OCI-M2 (cell line): ENCODE measurements around the gene LHPP.

Experiments used
- DNase-seq: peaks from one replicate; lab custom pipeline; 2025; ENCODE audit not compliant: unreplicated experiment; lab: John Stamatoyannopoulos, UW

Gene LHPP

GRCh38 chr10:124590216-124591122 lies 128.8 kb downstream of the LHPP start:
- no peak for DNase-seq

DNA sequence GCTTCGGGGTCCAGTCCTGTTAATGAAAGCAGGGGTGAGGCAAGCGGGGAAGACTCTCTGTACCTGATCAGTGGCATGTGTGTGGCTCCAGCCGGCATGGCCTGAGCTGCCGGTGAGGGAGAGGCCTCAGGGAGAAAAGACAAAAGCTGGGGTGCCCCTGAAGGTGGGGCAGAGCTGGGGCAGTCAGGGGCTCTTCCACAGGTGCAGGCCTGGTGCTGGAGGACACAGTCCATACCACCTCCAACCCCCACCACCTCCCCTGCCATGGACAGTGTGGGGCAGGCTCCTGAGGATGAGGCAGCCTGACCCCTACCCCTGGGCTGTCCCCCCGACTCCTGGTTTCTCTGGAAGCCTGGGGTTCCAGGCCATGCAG lies 129.5 kb downstream of the LHPP start:
- no peak for DNase-seq

DNA sequence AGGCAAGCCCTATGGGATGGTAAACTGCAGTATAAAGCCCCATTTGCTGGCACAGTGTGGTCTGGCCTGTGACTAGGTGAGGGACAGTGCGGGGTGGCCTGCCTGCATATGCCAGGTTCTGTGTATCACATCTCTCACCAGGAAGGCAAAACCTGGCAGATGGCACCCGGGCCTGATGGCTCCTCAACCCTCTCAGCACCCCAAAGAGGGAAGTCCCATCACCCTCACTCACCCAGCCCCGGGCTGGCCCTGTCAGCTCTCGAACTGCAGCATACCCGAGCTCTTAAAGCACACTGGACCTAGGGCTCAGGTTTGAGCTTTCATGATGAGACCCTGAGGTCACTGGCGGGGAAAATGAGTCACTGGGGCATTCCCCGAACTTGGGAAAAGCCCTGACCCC lies 130.5 kb downstream of the LHPP start:
- DNase-seq, result no peak

DNA sequence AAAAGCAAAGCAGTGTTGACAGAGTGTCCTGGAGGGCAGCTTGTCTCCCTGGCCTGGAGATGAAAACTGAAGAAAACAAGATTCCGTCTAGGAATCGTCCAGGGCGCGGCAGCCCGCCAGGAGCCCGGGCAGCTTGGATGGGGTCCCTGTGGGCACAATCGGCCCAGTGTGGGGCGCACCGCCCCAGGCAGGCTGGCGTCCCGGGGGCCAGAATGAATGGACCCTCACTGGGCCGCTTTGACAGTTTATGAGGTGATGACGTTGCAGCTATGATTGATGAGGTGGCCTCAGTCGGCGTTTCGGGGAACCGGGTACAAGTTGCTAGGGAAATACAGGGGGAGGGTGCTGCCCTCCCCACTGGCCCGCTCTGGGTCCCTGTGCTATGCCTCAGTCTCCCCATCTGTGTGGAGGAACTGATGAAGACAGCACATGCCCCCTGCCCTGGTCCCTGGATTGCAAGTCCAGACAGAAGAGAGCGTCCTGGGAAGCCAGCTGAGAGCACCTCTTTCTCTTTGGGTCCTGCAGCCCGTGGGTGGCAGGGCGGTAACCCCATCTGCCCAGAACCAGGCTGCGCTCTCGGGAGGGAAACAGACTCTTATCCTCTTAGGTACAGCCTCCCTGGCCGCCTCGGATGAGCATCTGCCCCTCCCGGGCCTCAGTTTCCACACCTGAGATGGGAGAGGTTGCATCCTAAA lies 131.3 kb downstream of the LHPP start:
- DNase-seq, result no peak

DNA sequence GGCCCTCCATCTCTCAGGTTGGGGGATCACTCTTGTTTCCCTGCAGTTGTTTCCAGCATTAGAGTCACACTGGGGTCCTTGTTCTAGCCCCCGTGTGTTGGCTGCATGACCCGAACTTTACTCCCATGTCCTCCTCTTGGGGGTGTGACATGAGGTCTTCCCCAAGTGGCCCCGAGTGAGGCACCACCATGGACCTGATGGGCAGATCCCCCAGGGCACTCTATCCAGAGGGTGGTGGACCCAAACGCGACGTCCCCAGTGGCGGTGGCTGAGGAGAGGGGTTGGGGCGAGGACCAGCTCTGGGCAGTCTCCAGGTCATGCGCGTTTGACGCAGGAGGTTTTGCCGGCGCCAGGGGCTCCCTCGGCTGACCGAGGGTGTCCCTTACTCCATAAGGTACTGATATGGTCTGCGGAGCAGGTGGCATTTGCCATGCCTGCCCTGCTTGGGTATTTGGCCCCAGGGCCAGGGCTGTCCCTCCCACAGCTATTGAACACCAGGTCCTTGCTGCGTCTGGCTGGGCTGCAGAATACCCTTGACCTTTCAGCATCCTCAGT lies 131.9 kb downstream of the LHPP start:
- no peak for DNase-seq

- DNase-seq, result no peak
Observed at GRCh38 chr10:124594240-124594639, 132.6 kb downstream of the LHPP start.

GRCh38 chr10:124595143-124595883 lies 133.7 kb downstream of the LHPP start:
- no peak for DNase-seq

DNA sequence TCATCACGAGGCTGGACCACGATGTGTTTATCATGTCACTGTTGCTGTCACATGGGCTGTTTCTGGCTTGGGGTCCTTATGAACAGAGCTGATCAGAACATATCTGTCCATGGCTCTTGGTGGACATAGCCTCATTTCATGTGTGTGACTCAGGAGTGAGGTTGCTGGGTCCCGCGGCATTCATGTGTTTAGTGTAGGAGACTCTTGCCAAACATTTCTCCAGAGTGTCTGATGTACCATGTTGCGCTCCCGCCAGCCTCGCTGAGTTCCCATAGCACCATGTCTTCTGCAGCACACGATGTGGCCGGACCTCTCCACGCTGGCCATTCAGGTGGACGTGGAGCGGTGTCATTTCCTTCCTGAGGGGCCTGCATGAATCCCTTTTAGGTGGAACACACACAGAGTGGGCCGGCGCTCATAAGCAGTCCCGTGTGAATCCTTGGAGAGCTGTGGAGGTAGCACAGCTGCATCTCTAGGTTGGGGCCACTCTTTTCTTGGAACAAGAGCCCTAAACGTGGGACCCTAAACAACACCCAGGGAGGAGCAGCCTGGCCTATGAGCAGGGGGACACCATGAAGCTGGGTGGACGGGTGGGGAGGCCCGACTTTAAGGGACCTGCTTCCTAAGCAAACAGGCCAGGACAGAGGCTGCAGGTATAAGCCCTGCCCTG lies 134.6 kb downstream of the LHPP start:
- DNase-seq, result no peak

DNA sequence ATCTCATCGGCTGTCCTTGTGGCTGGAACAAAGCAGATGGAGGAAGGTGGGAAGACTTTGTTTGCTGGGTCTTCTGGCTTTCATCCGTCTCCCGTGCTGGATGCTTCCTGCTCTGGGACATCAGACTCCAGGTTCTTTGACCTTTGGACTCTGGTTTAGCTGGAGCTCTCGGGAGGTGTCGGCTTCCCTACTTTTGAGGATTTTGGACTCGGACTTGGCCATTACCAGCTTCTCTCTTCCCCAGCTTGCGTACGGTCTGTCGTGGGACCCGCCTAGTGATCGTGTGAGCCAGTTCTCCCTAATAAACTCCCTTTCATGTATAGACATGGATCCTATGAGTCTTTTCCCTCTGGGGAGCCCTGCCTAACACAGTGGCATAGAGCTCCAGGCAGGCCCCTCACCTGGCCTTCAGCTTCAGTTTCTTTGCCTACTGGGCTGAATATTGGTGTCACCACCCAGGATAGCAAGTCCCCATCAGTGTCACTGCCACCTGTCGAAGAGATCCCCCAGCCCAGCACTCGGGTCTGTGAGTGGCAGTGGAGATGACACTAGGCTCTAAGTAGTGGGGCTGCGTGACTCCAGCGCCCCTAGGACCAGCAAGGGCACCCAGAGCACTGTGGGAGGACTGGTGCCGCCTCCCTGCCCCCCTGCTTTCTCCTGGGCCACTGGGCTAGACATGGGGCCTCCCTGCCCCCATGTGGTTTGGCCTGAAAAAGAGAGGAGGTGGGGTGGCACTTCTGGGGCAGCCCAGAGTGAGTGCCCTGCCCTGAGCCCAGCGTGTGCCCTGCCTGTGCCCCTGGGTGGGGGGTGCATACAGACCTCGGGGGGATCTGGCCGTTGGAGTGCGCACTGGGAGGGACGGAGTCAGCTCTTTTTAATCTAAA lies 135.6 kb downstream of the LHPP start:
- DNase-seq, result no peak

- DNase-seq, result no peak
Observed at GRCh38 chr10:124597846-124598165, 136.2 kb downstream of the LHPP start.

DNA sequence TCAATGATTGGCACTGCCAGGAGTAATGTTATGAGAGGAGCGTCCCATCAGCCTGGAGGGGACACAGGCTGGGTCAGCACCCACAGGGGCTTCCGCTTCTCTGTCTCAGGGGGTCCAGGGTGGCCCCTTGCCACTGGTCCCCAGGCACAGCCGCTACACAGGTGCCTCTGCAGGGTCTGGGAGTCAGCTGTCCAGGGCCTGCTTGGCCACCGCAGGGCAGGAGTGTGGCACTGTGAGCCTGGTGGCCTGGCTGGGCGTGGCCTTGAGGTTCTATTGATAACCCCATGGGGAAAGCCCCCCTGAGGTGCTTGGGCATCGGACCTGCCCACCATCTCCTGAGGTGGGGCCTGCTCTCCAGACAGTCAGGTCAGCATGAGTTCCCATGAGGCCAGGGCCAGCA lies 136.6 kb downstream of the LHPP start:
- DNase-seq, result no peak

DNA sequence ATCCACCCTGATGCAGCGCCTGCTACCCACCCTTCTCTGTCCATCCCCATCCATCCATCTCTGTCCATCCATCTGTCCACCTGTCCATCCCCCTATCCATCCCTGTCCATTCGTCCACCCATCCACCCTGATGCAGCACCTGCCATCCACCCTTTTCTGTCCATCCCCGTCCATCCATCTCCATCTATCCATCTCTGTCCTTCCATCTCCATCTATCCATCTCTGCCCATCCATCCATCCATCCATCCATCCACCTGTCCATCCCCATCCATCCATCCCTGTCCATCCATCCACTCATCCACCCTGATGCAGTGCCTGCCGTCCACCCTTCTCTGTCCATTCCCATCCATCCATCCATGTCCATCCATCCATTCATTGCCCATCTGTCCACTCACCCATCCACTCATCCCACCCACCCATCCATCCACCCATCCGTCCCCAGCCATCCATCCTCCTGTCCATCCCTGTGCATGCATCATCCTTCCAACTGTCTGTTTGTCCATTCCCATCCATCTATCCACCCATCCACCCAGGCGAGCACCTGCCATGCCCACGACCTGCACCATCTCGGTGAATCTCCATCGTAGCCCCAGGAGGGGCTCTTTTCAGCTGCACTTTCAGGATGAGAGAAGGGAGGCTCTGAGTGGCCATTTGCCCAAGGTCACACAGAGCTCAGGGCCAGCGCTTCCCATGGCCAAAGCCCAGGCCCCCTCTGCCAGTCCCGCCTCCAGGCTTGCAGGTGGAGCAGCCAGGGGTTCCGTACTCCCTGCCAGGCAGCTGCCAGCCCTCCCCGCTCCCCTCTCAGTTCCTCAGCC lies 137.4 kb downstream of the LHPP start:
- DNase-seq, result no peak

GRCh38 chr10:124599588-124600050 lies 138.0 kb downstream of the LHPP start:
- DNase-seq, result no peak

DNA sequence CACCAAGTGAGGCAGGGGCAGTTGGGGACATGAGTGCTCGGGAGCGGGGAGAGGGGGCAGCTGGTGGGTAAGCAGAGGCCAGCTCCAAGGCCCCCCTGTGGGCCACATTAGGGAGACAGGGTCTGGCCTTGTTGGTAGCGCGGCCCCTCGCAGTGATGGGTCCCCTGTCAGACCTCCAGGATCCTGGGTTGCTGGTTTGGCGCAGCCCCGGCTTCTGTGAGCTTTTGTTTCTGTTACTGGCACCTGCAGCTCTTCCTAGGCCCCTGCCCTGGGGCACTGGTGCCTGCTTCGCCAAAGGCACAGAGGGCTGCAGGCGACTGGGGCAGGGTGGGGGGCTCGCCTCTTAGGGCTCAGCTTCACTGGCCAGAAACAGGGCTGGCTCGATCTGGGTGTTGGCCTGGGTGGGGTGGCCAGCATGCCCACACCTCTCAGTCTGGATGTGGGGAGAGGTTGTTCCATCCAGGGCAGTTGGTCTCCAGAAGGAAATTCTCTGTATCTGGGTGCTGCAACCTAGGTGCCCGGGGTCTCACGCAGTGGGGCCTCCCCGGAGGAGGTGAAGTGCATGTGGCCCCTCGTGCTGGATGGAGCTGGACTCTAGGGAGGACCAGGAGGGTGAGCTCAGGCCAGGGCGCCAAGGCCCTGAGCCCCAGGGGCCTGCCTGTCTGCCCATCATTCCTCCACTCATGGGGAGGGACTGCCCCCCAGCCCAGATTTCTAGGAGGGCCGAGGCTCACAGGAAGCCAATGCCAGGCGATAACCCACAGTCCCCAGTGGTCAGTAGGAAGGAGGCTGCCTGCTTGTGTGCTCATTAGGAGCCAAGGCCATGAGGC lies 138.6 kb downstream of the LHPP start:
- no peak for DNase-seq

DNA sequence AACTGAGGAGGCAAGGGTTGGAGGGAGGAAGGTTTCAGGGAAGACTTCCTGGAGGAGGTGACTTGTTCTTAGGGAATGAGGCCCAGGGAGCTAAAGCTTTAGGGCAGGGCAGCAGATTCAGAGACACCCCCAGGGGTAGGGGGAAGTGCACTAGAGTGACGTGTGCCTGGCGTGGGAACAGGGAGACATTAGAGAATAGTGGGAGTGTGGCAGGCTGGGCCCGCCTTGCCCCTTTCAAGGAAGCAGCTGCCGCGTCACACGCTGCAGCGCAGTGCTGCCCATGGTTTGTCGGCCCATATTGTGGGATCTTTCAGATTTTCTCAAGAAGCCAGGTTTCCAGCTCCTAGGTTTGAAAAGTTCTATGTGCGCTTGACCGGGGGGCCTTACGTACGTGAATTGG lies 139.4 kb downstream of the LHPP start:
- no peak for DNase-seq

- no peak for DNase-seq
Observed at GRCh38 chr10:124601431-124602120, 140.0 kb downstream of the LHPP start.

DNA sequence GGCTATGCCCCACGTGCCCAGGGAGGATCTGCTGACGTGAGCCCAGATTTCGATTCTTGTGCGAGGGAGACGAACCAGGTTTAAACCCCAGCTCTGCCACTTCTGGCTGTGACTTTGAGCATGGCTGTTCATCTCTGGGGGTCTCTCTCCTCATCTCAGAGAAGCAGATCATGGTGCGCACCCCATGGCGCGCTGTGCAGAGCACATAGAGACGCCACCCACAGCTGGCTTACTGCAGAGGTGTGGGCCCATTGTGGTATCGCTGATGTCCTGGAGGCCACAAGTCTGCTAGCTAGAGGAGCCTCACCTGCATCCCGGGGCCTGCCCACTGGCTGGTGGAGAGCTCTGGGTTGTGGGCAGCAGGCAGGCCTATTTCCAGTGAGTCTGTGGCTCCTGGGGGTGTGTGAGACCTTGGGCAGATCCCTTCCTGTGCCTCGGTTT lies 140.5 kb downstream of the LHPP start:
- no peak for DNase-seq
